ACC112 (cell line): ENCODE results near the gene MRPL22.
"Not testable (repeated sequence)": the region's sequence is repeated elsewhere in the genome, so short reads cannot be mapped to it uniquely, and the experiment has no call there.

Experiments used
- H2AFZ ChIP-seq: fragments of 200-600 bp; sonication (generic); one replicate; pipeline ENCODE4 v1.6.0; 2017; ENCODE audit warnings: antibody characterized with exemption, low read length; ENCODE audit not compliant: unreplicated experiment
- H3K27ac ChIP-seq: fragments of 200-600 bp; sonication (generic); 2 replicates; pipeline ENCODE4 v1.5.1; 2014; ENCODE audit warnings: low read depth, mild to moderate bottlenecking, antibody characterized with exemption, low read length, moderate library complexity
- H3K27me3 ChIP-seq: fragments of 200-600 bp; sonication (generic); 2 replicates; pipeline ENCODE4 v1.6.1; 2014; ENCODE audit warnings: mild to moderate bottlenecking, antibody characterized with exemption, low read length, moderate library complexity, mixed read lengths; ENCODE audit not compliant: insufficient read depth
- H3K36me3 ChIP-seq: fragments of 200-600 bp; sonication (generic); 2 replicates; pipeline ENCODE4 v1.6.1; 2016; ENCODE audit warnings: mild to moderate bottlenecking, antibody characterized with exemption, low read length, moderate library complexity, mixed read lengths; ENCODE audit not compliant: insufficient read depth
- H3K4me1 ChIP-seq: fragments of 200-600 bp; sonication (generic); one replicate; pipeline ENCODE4 v1.6.1; 2016; ENCODE audit warnings: low read length, mixed read lengths; ENCODE audit not compliant: insufficient read depth, unreplicated experiment, control insufficient read depth
- H3K4me3 ChIP-seq: fragments of 200-600 bp; sonication (generic); 2 replicates; pipeline ENCODE4 v1.5.1; 2014; ENCODE audit warnings: mild to moderate bottlenecking, low read depth, low read length
- H3K79me2 ChIP-seq: fragments of 200-600 bp; sonication (generic); one replicate; pipeline ENCODE4 v1.6.0; 2016; ENCODE audit warnings: low read length; ENCODE audit not compliant: control insufficient read depth, unreplicated experiment, insufficient read depth

Gene MRPL22

GRCh38 chr5:154995679-154996078 lies 54.8 kb downstream of the MRPL22 start:
- Histone ChIP-seq H3K79me2 (no peaks in the 10 kb centered on the region), H3K4me1 (no peaks in the 10 kb centered on the region), H3K27me3 (peaks cover 24% of the 10 kb centered on the region; the same call in 1 of the 2 replicates), H3K4me3 (no peak overlapping the region), H3K36me3 (no peaks in the 10 kb centered on the region), H3K27ac (no peak overlapping the region), H2AFZ (no peak overlapping the region)

GRCh38 chr5:154997746-154998145 lies 56.9 kb downstream of the MRPL22 start:
- no peak overlapping the region for H3K27ac ChIP-seq
- H3K27me3 ChIP-seq, result peaks cover 17% of the 10 kb centered on the region; the same call in 1 of the 2 replicates
- no peaks in the 10 kb centered on the region for H3K79me2 ChIP-seq
- H3K4me3 ChIP-seq, result no peak overlapping the region
- no peaks in the 10 kb centered on the region for H3K36me3 ChIP-seq
- no peak overlapping the region for H2AFZ ChIP-seq
- no peaks in the 10 kb centered on the region for H3K4me1 ChIP-seq

- no peak overlapping the region for H3K4me3 ChIP-seq
- no peak overlapping the region for H3K27ac ChIP-seq
- H3K27me3 ChIP-seq, result peaks cover 14% of the 10 kb centered on the region
- H3K79me2 ChIP-seq, result no peaks in the 10 kb centered on the region
- H3K4me1 ChIP-seq, result no peaks in the 10 kb centered on the region
- no peak overlapping the region for H2AFZ ChIP-seq
- no peaks in the 10 kb centered on the region for H3K36me3 ChIP-seq
These were observed 59.0 kb downstream of the MRPL22 start for GRCh38 chr5:154999865-155000264.

- Histone ChIP-seq H3K27ac (no peak overlapping the region), H3K36me3 (no peaks in the 10 kb centered on the region), H3K27me3 (peaks cover 8% of the 10 kb centered on the region), H2AFZ (no peak overlapping the region), H3K79me2 (no peaks in the 10 kb centered on the region), H3K4me3 (no peak overlapping the region), H3K4me1 (no peaks in the 10 kb centered on the region)
These were observed 60.6 kb downstream of the MRPL22 start for GRCh38 chr5:155001523-155001922.

GRCh38 chr5:155002722-155003121 lies 61.8 kb downstream of the MRPL22 start:
- H3K79me2 ChIP-seq, H3K27ac ChIP-seq: not testable (repeated sequence)
- peaks cover 13% of the 10 kb centered on the region for H3K27me3 ChIP-seq

GRCh38 chr5:155004138-155004744 lies 63.4 kb downstream of the MRPL22 start:
- Histone ChIP-seq H2AFZ (no peak overlapping the region), H3K4me3 (no peak overlapping the region), H3K27me3 (peaks cover 16% of the 10 kb centered on the region), H3K36me3 (no peaks in the 10 kb centered on the region), H3K79me2 (no peaks in the 10 kb centered on the region), H3K27ac (no peak overlapping the region), H3K4me1 (no peaks in the 10 kb centered on the region)

More at GRCh38 chr5:155002722-155003121, 61.8 kb downstream of the MRPL22 start:
- not testable (repeated sequence) for H3K36me3 ChIP-seq, H2AFZ ChIP-seq, H3K4me3 ChIP-seq, H3K4me1 ChIP-seq

GRCh38 chr5:155006265-155006664 lies 65.4 kb downstream of the MRPL22 start:
- H3K4me3 ChIP-seq, H2AFZ ChIP-seq, H3K79me2 ChIP-seq, H3K4me1 ChIP-seq, H3K36me3 ChIP-seq, H3K27ac ChIP-seq: not testable (repeated sequence)
- H3K27me3 ChIP-seq, result peaks cover 21% of the 10 kb centered on the region

- H3K4me3 ChIP-seq, result no peak overlapping the region
- H3K79me2 ChIP-seq, result no peaks in the 10 kb centered on the region
- no peaks in the 10 kb centered on the region for H3K4me1 ChIP-seq
- H2AFZ ChIP-seq, result no peak overlapping the region
- H3K36me3 ChIP-seq, result no peaks in the 10 kb centered on the region
- H3K27ac ChIP-seq, result no peak overlapping the region
- peaks cover 37% of the 10 kb centered on the region for H3K27me3 ChIP-seq
These were observed 67.8 kb downstream of the MRPL22 start for GRCh38 chr5:155008669-155009068.

GRCh38 chr5:155010881-155011280 lies 70.0 kb downstream of the MRPL22 start:
- Histone ChIP-seq H3K4me1 (no peaks in the 10 kb centered on the region), H3K79me2 (no peaks in the 10 kb centered on the region), H3K27me3 (peaks cover 41% of the 10 kb centered on the region), H3K4me3 (no peak overlapping the region), H3K27ac (no peak overlapping the region), H2AFZ (no peak overlapping the region), H3K36me3 (no peaks in the 10 kb centered on the region)

GRCh38 chr5:155013526-155013925 lies 72.7 kb downstream of the MRPL22 start, which contains the start of gene KIF4B:
Gene KIF4B, plus strand, starts transcription at chr5:155013755. Its CDS starts 105 bp downstream, at chr5:155013860.
- Histone ChIP-seq H3K36me3 (no peaks in the 10 kb centered on the region), H2AFZ (no peak within 1 kb of the TSS), H3K27me3 (peaks cover 44% of the 10 kb centered on the region), H3K79me2 (no peaks in the 10 kb centered on the region), H3K27ac (no peak within 1 kb of the TSS), H3K4me1 (no peaks in the 10 kb centered on the region), H3K4me3 (no peak within 1 kb of the TSS)

GRCh38 chr5:155015239-155015638 lies 74.4 kb downstream of the MRPL22 start:
- no peak overlapping the region for H3K4me3 ChIP-seq
- no peaks in the 10 kb centered on the region for H3K36me3 ChIP-seq
- H3K27ac ChIP-seq, result no peak overlapping the region
- H3K27me3 ChIP-seq, result peaks cover 50% of the 10 kb centered on the region
- no peaks in the 10 kb centered on the region for H3K4me1 ChIP-seq
- H2AFZ ChIP-seq, result no peak overlapping the region
- no peaks in the 10 kb centered on the region for H3K79me2 ChIP-seq
